GM15510 (cell line): ENCODE measurements around the gene RELA.

ENCODE experiments used
- POLR2A ChIP-seq: IDR thresholded peaks from 3 replicates; pipeline ENCODE4 v1.6.1; 2011; ENCODE audit warnings: borderline replicate concordance; ENCODE audit not compliant: insufficient read length; ENCODE audit errors: extremely low read depth

RELA gene

DNA sequence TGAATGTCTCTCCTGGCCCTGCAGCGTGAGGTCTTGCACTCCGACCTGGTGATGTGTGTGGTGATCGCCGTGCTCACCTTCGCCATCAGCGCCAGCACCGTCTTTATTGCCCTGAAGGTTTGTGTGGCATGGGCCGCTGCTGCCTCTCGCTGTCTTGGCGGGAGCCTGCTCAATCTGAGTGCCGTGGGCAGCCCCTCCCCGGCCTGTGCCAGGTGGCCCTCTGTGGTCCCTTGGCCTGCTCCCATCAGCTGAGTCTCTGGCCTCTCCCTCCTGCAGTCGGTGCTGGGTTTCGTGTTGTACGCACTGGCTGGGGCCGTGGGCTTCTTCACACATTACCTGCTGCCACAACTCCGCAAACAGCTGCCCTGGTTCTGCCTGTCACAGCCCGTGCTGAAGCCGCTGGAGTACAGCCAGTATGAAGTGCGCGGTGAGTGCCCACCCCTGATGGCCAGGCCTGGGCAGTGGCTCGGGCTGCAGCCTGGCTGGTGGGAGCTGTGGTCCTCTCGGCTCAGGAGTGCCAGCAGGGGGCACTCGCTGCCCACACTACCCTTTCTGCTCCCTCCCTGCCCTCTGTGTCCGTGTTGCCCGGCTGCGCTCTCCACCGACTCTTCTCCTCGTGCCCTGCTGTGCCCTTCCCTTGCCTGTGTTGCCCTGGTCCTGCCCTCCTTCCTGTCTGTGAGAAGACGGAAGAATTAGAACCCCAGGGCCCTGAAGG lies 36.9 kb downstream of the RELA start:
- TF ChIP-seq POLR2A = no peak

DNA sequence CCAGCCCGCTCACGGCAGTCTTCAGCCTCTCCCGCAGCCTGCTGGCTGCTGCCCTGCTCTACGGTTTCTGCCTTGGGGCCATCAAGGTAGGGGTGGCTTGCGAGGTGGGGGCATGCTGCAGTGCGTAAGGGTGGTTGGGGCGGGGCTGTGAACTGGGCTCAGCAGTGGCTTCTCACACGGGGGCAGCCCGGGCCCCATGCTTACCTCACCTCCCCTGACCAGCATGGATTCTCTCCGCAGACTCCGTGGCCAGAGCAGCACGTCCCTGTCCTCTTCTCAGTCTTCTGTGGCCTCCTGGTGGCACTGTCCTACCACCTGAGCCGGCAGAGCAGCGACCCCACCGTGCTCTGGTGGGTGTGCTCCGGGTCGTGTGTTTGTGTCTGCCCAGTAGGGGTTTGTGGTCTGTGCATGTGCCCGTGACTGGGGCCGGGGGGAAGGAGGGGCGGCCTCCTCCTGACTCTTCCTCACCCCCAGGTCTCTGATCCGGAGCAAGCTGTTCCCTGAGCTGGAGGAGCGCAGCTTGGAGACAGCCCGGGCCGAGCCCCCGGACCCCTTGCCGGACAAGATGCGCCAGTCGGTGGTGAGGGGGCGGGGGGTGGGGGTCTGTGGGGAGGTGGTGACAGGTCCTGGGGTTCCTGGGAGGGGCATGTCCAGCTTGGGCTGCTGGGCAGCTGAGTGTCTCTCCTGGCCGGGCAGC lies 37.6 kb downstream of the RELA start:
- TF ChIP-seq POLR2A = no peak

DNA sequence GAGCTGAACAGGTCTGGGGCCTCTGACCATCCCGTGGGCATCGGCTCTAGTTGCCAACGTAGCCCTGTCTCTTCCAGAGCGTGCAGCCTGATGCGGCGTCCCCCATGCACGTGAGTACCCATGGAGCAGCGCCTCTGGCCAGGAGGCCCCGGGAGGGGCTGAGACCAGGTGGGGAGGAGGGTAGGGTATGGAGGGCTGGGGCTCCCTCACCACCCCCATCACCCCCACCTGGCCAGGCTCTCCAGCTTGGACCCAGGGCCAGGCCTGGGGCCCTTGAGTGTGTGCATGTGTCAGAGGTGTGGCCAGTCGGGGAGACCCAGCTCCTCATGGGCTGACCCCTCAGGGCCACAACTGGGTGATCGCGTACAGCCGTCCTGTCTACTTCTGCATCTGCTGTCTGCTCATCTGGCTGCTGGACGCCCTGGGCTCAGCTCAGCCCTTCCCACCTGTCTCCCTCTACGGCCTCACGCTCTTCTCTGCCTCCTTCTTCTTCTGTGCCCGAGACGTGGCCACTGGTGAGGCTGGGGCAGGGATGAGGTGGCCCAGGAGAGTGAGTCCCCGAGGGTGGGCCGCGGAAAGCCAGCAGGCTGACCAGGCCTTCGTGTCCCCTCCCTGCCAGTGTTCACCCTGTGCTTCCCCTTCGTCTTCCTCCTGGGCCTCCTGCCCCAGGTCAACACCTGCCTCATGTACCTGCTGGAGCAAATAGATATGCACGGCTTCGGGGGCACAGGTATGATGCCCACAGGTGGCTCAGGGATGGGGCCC lies 38.7 kb downstream of the RELA start:
- no peak for TF ChIP-seq POLR2A

DNA sequence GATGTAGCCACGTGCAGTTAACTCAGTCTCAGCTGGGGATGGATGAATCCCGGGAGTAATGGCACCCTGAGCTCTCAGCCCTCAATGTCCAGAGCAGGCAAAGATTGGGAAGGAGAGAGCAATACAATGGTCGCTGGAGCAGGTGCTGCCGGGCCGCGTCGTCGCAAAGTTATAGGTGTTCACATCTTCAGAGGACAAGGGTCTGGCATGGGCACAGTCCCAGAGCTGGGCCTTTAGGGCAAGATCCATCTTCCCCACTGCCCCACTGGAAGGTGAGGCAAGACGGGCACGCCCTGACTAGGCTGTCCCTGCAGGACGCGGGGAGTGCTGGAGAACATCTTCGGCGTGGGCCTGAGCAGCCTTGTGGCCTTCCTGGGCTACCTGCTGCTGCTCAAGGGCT lies 39.5 kb downstream of the RELA start:
- no peak for TF ChIP-seq POLR2A

DNA sequence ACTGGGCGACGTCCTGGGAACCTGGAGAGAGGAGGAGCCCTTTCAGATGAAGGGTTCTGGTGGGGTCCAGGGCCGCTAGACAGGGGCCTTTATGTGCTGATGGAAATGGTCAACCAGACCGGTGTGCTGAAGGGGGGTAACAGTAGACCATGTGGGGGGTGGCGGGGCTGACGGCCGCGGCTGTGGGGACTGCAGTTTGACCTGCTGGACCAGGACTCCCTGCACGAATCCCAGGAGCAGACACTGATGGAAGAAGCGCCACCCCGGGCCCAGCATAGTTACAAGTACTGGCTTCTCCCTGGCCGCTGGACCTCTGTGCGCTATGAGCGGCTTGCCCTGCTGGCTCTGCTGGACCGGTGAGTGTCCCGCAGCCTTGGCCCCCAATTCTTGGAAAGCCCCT lies 40.7 kb downstream of the RELA start:
- TF ChIP-seq POLR2A = no peak

DNA sequence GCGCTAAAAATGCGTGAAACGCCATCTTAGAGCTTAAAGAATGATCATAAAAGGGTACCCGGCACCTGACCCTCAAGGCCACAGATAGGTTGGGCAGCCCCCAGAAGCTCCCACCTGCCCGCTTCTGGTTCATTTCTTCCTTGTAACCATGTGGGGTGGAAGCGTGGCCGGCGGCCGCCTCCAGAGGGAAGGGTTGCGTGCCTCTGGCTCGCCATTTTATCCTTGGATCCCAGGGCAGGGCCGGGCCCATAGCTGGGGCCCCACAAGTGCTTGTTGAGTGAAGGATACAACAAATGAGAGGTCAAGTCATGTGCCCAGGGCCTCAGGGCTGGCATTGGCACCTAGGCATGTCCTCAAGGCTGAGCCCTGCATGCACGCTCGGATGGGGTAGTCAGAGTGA lies 41.3 kb downstream of the RELA start:
- no peak for TF ChIP-seq POLR2A

DNA sequence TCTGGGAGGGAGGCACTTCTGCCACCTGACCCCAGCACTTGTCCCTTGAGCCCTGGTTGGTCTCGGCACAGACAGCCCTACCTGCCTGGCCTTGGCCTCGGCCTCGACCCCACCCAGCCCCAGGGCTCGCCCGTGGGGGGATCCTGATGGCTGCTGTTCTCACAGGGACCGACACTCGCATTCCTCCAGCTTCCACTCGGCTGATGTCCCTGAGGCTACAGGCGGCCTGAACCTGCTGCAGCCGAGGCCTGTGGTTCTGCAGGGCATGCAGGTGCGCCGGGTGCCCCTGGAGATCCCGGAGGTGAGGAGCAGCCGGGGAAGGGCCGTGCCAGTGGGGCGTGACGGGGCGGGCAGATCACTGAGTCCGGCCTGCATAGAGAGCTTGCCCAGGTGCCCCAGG lies 42.0 kb downstream of the RELA start:
- TF ChIP-seq POLR2A = no peak

DNA sequence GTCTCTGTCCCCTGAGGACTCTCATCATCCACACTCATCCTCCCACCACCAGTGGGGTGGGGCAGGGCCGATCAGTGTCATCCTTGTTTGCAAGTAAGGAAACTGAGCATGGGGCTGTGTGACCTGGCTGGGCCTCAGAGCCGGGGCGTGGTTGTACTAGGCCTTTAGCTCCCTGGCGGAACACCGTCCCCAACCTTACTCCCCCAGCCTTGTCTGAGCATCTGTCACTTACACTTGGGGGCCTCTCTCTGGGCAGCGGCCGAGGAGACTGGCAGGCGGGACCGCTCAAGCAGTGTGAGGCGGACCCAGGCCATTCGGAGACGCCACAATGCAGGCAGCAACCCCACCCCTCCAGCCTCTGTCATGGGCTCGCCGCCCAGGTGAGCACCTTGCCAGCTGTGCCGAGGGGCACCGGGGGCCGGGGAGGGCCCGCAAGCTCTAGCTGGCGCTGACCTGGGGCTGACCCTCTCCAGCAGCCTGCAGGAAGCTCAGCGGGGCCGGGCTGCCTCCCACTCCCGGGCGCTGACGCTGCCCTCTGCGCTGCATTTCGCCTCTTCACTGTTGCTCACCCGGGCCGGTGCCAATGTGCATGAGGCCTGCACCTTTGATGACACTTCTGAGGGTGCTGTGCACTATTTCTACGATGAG lies 43.3 kb downstream of the RELA start:
- TF ChIP-seq POLR2A = no peak

DNA sequence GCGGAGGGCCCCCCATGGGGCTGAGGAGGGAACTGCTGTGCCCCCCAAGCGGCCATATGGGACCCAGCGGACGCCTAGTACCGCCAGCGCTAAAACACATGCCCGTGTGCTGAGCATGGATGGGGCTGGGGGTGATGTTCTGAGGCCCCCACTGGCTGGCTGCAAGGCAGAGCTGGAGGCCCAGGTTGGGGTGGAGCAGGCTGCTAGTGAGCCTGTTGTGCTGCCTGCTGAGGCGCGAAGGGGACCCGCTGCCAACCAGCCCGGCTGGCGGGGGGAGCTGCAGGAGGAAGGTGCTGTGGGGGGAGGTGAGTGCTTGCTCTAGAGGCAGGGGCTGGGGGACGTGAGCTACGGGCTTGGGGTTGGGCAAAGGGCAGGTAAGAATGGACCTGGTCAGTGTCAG lies 44.0 kb downstream of the RELA start:
- TF ChIP-seq POLR2A = no peak

DNA sequence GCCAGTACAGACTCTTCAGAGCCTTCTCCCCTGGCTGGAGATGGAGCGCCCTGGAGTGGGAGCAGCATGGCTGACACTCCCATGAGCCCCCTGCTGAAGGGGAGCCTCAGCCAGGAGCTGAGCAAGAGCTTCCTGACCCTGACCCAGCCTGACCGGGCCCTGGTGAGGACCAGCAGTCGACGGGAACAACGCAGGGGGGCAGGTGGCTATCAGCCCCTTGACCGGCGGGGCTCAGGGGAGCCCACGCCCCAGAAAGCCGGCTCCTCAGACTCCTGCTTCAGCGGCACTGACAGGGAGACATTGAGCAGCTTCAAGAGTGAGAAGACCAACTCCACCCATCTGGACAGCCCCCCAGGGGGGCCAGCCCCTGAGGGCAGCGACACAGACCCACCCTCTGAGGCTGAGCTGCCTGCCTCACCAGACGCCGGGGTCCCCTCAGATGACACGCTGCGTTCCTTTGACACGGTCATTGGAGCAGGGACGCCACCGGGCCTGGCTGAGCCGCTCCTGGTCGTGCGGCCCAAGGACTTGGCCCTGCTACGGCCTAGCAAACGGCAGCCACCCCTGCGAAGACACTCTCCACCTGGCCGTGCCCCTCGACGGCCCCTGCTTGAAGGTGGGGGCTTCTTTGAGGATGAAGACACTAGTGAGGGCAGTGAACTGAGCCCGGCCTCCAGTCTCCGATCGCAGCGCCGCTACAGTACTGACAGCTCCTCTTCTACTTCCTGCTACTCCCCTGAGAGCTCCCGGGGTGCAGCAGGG lies 44.5 kb downstream of the RELA start:
- TF ChIP-seq POLR2A = no peak

DNA sequence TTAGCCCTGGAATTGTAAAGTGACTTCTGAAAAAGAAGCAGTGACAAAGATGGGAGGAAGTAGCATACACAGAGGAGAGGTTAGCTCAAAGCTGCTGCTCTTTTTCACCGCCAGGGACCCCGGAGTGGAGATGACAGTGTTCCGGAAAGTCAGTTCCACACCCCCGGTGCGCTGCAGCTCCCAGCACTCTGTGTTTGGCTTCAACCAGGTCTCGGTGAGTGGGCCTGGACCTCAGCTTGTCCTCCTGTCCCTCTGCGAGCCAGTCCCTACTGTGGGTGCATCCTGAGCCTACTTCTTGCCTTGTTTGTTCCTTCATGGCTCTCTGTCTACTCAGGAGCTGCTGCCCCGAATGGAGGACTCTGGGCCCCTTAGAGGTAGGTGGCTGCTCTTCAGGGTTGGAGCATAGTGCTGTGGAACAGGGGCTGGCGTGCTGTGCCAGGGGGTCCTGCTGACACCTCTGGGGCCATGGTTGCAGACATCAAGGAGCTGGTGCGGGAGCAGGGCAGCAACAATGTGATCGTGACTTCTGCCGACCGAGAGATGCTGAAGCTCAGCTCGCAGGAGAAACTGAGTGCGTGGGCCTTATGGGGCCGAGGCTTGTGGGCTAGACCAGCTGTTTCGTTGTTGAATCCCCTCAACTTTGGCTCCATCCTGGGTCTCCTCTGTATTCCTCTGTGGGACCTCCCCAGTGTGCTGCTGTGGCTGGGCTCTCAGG lies 45.4 kb downstream of the RELA start:
- no peak for TF ChIP-seq POLR2A

DNA sequence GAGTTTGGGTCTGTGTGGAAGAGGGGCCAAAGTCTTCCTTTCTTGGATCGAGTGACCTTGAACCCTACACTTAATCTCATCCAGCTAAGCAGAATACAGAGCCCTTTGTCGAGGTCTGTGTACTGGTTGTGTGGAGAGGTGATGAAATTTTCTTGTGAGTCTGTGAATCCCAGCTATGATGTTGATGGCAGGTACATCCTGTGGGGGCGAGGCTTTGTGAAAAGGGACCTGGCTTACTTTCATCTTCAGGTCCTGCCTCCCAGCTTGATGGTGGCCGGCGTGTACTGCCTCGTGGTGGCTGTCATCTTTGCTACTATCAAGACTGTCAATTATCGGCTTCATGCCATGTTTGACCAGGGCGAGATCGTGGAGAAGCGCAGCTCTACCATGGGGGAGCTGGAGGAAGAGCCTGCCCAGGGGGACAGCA lies 46.1 kb downstream of the RELA start:
- TF ChIP-seq POLR2A = no peak

DNA sequence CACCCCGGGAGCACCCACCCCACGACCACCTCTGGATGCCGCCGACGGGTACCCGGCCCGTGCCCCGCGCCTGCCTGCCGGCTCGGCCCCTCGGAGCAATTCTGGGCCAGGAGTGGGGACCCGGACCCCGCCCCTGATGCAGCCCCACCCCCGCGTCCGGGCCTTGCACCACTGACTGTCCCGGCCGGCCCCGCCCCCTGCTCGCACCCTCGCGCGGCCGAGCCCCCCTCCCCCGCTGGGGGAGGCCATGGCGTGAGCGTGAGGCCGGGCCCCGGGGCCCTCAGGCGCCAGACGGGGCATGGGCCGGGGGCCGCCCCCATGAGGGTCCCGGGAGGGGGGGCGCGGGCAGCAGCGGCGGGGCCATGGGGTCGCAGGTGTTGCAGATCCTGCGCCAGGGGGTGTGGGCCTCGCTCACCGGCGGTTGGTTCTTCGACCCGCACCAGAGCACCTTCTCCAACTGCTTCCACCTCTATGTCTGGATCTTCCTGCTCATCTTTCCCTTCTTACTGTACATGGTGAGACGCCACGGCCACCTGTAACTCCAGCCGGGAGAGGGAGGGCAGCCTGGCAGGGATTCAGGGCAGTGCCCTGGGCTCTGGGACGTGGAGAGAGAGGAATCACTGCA lies 46.7 kb downstream of the RELA start:
- TF ChIP-seq POLR2A = no peak
